Osteocyte (in vitro differentiated cells): ENCODE data around the gene INAFM2. TPM values are rescaled to one million over a fixed set of nuclear protein-coding genes. Genes with fewer than 3 reads are reported as not detected.
A peak's percentile ranks its signal among the peaks of the same experiment; 100 is the strongest.

Source experiments
- DNase-seq: peaks from one replicate; pipeline ENCODE4 v3.0.0; 2021; ENCODE audit warnings: mixed read lengths; ENCODE audit not compliant: unreplicated experiment; ENCODE audit errors: extremely low spot score
- H3K27ac Mint-ChIP-seq: one replicate; pipeline ENCODE4 v1.8.0; 2021; ENCODE audit warnings: mild to moderate bottlenecking, mixed read lengths; ENCODE audit not compliant: unreplicated experiment
- H3K27me3 Mint-ChIP-seq: one replicate; pipeline ENCODE4 v1.8.0; 2021; ENCODE audit warnings: mixed read lengths; ENCODE audit not compliant: unreplicated experiment
- H3K36me3 Mint-ChIP-seq: one replicate; pipeline ENCODE4 v1.8.0; 2021; ENCODE audit warnings: mixed read lengths; ENCODE audit not compliant: unreplicated experiment
- H3K4me1 Mint-ChIP-seq: one replicate; pipeline ENCODE4 v1.8.0; 2021; ENCODE audit warnings: mixed read lengths; ENCODE audit not compliant: unreplicated experiment
- H3K4me3 Mint-ChIP-seq: one replicate; pipeline ENCODE4 v1.8.0; 2021; ENCODE audit warnings: mild to moderate bottlenecking, moderate library complexity, mixed read lengths; ENCODE audit not compliant: unreplicated experiment
- H3K9me3 Mint-ChIP-seq: one replicate; pipeline ENCODE4 v1.8.0; 2021; ENCODE audit warnings: mixed read lengths; ENCODE audit not compliant: unreplicated experiment
- total RNA-seq: library from RNA; stranded (reverse); gene quantifications from 2 replicates; pipeline ENCODE4 v1.2.1, GENCODE V29; 2021
- TF ChIP-seq, protein P1 (sequence below): fragments of 200-600 bp; sonication (generic); IDR thresholded peaks from 2 replicates; pipeline ENCODE4 v1.5.0; 2021; ENCODE audit warnings: antibody characterized with exemption, mild to moderate bottlenecking, moderate library complexity

The INAFM2 gene
- total RNA-seq, 1 donor from 2014 or later, result 69.0 TPM

DNA sequence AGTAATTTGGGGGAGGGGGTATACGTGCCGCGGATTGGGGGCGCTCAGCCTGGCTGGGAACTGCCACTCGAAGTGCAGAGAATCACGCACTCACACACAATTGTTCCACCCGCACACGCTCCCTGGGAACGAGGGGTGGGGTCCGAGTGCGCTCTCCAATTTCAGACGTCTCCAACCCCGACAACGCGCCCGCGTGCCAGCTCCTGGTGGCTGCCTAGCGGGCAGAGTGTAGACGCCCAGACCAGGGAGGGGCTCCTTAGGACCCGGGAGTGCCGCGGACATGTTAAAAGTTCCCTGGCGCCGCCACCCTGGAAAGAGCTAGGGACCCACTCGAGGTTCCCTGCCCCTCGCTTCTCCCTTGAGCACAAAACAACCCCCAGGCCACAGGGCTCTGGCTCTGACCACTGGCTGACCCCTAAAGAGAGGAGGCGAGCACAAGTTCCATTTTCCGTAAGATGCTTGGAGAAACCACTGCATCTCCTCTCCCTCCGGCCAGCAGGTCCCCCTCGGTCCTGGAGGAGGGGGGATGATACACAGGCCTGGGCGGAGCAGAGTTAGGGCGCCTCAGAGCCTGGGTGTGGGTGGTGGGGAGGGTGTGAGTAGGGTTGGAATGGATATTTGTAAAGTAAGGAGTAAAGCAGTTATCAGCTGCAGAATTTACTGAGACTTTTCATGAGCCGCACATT, 39.7 kb upstream of the INAFM2 start:
- TF ChIP-seq, protein P1, sequence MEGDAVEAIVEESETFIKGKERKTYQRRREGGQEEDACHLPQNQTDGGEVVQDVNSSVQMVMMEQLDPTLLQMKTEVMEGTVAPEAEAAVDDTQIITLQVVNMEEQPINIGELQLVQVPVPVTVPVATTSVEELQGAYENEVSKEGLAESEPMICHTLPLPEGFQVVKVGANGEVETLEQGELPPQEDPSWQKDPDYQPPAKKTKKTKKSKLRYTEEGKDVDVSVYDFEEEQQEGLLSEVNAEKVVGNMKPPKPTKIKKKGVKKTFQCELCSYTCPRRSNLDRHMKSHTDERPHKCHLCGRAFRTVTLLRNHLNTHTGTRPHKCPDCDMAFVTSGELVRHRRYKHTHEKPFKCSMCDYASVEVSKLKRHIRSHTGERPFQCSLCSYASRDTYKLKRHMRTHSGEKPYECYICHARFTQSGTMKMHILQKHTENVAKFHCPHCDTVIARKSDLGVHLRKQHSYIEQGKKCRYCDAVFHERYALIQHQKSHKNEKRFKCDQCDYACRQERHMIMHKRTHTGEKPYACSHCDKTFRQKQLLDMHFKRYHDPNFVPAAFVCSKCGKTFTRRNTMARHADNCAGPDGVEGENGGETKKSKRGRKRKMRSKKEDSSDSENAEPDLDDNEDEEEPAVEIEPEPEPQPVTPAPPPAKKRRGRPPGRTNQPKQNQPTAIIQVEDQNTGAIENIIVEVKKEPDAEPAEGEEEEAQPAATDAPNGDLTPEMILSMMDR, result no peak
- H3K9me3 Mint-ChIP-seq, result no peaks in the 10 kb centered on the region
- no peak overlapping the region for H3K27ac Mint-ChIP-seq
- peaks cover 29% of the 10 kb centered on the region for H3K27me3 Mint-ChIP-seq
- no peaks in the 10 kb centered on the region for H3K36me3 Mint-ChIP-seq
- DNase-seq, result no peak
- H3K4me1 Mint-ChIP-seq, result peaks cover 35% of the 10 kb centered on the region
- no peak overlapping the region for H3K4me3 Mint-ChIP-seq

DNA sequence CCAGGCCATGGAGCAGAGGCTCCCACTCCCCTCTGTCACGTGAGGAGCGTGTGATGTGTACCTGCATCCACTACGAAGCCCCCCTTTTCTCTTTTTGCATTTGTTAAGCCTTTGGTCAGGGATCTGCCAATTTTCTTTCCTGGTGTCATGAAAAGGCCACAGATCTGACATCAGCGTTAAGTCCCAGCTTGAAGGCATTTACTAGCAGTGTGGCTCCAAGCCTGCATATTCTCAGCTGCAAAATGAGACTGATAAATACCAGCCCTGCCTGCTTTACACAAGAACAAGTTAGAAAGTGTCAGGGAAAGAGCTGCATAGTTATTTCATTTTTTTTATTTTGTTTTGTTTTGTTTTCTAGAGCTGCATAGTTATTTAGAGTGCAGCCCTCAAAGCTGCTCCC, 38.3 kb upstream of the INAFM2 start:
- Mint-ChIP-seq H3K27me3 (peaks cover 22% of the 10 kb centered on the region), H3K36me3 (no peaks in the 10 kb centered on the region), H3K27ac (no peak overlapping the region), H3K4me1 (peaks cover 31% of the 10 kb centered on the region), H3K4me3 (no peak overlapping the region), H3K9me3 (no peaks in the 10 kb centered on the region)
- no peak for DNase-seq
- TF ChIP-seq, protein P1, result no peak

DNA sequence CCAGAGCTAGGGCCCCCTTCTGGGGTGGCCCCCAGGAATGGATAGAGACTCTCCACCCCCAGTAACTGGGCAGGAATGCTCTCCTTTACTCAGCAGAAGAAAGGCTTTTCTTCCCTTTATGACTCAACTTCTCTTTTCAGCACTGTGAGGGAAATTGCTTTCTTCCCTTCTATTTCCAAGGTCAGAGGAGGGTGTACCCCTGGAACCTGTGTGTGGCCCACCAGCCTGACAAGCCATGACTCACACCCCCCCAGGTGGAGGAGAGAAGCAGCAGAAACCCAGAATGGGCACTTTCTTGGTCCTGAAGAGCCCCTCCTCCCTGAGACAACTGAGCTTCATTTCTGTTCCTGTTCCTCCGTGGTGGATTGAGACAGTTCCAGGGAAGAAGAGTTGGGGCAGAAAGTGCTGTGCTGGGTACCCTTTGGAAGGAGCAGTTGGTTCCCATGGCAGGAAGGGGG, 37.9 kb upstream of the INAFM2 start:
- no peak for DNase-seq
- Mint-ChIP-seq H3K4me1 (peaks cover 32% of the 10 kb centered on the region), H3K36me3 (no peaks in the 10 kb centered on the region), H3K27ac (no peak overlapping the region), H3K4me3 (peak overlapping the region; percentile 26), H3K9me3 (no peaks in the 10 kb centered on the region), H3K27me3 (peaks cover 17% of the 10 kb centered on the region)
- TF ChIP-seq, protein P1, result no peak

DNA sequence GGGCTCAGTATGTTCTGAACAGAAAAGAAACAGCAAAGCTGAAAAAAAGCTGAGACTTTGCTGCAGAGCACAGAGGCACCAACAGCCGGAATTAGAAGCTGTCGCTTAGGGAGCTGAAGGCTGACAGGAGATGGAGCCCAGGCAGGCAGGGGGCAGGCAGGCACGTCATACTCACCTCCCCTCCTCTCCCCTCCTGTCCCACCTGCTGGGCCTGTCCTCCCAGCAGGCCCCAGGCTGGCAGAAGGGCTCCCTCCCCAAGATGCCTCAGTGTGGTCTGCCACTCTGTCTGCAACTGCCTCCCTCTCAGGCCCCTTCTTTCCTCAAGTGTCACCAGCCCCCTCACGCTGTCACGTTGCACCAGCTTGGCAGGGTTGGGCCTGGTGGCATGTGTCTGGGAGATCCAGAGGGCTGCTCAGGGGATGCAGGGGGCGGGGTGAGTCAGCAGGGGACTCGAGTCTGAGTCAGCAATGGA, 37.4 kb upstream of the INAFM2 start:
- Mint-ChIP-seq H3K36me3 (no peaks in the 10 kb centered on the region), H3K9me3 (no peaks in the 10 kb centered on the region), H3K4me1 (peaks cover 32% of the 10 kb centered on the region), H3K4me3 (peak overlapping the region; percentile 26), H3K27me3 (peaks cover 13% of the 10 kb centered on the region), H3K27ac (no peak overlapping the region)
- DNase-seq, result no peak
- TF ChIP-seq, protein P1, result no peak

DNA sequence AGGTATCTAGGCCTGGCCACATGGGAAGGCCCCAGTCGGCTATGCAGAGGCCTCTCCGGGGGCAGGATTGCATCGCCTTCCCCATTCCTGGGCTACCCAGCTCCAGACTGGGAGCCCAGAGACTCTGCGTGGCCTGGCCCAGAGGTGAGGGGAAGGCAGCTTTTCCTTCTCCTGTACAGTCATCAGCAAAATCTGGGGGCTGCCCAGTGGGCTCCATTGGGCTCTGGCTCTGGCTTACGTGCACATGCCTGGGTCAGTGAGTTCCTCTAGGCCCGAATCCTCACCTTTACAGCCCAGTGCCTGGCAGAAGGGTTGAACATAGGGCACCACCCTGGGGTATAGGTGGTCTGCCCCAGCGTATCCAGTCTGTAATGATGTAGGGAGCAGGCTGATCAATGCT, 36.7 kb upstream of the INAFM2 start:
- H3K4me1 Mint-ChIP-seq, result peaks cover 31% of the 10 kb centered on the region
- TF ChIP-seq, protein P1, result no peak
- no peaks in the 10 kb centered on the region for H3K36me3 Mint-ChIP-seq
- H3K27ac Mint-ChIP-seq, result no peak overlapping the region
- H3K4me3 Mint-ChIP-seq, result no peak overlapping the region
- DNase-seq, result no peak
- H3K27me3 Mint-ChIP-seq, result peaks cover 11% of the 10 kb centered on the region
- H3K9me3 Mint-ChIP-seq, result no peaks in the 10 kb centered on the region
